Breast epithelium (tissue), 3 donors: ENCODE results near the gene ASIC3.

Experiments
- POLR2A ChIP-seq: fragments of 450-650 bp; IDR thresholded peaks from one replicate; pipeline ENCODE4 v1.6.1; 2016; ENCODE audit warnings: antibody characterized with exemption, mild to moderate bottlenecking, moderate library complexity
- TF ChIP-seq, protein P1 (sequence below), 3 donors: fragments of 450-650 bp; IDR thresholded peaks; one replicate each; pipeline ENCODE4 v1.5.1; 2016 to 2017; ENCODE audit warnings: antibody characterized with exemption in 3 of 3, mild to moderate bottlenecking in 3 of 3, moderate library complexity in 3 of 3

DNA sequence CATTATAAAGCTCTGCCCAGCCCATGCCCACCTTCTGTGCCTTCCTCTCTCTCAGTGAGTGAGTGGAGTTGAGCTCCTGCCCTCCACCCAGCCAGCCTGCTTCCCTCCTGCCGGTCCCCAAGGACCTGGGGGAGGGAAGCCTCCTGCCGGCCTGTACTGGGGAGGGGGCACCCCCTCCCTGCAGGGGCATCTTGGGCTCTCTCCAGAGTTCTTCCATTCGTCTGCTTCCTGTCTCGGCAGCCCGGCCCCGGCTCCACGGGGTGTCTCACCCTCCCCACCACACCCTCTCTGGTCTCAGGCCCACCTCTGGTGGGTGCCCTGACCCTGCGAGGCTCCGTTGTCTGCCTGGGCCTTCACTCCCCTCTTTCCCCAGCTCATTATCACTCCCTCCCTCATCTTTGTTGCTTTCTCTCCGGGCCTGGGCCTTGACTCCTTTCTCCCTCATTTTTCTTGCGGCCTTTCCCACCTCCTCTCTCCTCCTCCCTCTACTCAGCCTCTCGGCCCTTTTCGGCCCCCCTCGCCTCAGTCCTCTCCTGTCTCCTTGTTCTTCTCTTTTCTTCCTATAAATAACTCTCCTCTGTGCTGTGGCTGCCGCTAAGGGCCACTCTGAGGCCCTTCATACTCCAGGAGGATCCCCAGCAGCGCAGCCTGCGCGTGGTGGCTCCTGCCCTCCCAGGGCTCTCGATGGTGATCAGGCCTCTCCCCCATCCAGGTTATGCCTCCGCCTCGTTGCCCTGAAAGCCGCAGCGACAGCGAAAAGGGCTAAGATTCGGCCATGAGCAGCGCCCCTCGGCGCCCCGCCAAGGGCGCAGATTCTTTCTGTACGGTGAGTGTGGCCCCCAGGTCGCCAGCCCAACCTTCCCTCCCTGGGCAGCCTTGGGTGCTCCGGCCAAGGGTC is 13.1 kb downstream of the ASIC3 start:
- TF ChIP-seq POLR2A, result no peak
- TF ChIP-seq, protein P1, sequence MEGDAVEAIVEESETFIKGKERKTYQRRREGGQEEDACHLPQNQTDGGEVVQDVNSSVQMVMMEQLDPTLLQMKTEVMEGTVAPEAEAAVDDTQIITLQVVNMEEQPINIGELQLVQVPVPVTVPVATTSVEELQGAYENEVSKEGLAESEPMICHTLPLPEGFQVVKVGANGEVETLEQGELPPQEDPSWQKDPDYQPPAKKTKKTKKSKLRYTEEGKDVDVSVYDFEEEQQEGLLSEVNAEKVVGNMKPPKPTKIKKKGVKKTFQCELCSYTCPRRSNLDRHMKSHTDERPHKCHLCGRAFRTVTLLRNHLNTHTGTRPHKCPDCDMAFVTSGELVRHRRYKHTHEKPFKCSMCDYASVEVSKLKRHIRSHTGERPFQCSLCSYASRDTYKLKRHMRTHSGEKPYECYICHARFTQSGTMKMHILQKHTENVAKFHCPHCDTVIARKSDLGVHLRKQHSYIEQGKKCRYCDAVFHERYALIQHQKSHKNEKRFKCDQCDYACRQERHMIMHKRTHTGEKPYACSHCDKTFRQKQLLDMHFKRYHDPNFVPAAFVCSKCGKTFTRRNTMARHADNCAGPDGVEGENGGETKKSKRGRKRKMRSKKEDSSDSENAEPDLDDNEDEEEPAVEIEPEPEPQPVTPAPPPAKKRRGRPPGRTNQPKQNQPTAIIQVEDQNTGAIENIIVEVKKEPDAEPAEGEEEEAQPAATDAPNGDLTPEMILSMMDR (IDR thresholded peaks at IDR 0.05), result no peak
